Hepatocyte (in vitro differentiated cells): Measurements from ENCODE around the gene AAK1. TPM values are rescaled to one million over a fixed set of nuclear protein-coding genes. Genes with fewer than 3 reads are reported as not detected.
A peak's percentile ranks its signal among the peaks of the same experiment; 100 is the strongest.

Experiments used
- DNase-seq: peaks from one replicate; pipeline ENCODE4 v3.0.0-alpha.2; 2016; ENCODE audit warnings: low spot score
- H2AFZ ChIP-seq: fragments of 200-600 bp; sonication (generic); 2 replicates; pipeline ENCODE4 v1.6.0; 2016; ENCODE audit warnings: antibody characterized with exemption, mild to moderate bottlenecking
- H3K27ac ChIP-seq: fragments of 200-600 bp; sonication (generic); 2 replicates; pipeline ENCODE4 v1.5.1; 2016; ENCODE audit warnings: mild to moderate bottlenecking
- H3K27me3 ChIP-seq: fragments of 200-600 bp; sonication (generic); 2 replicates; pipeline ENCODE4 v1.6.1; 2016
- H3K36me3 ChIP-seq: fragments of 200-600 bp; sonication (generic); replicated peaks from 2 replicates; pipeline ENCODE4 v1.5.1; 2016; ENCODE audit warnings: low read depth; ENCODE audit not compliant: insufficient read depth
- H3K4me1 ChIP-seq: fragments of 200-600 bp; sonication (generic); 2 replicates; pipeline ENCODE4 v1.5.1; 2016; ENCODE audit warnings: mild to moderate bottlenecking, moderate library complexity; ENCODE audit not compliant: insufficient read depth
- H3K4me2 ChIP-seq: fragments of 200-600 bp; sonication (generic); 2 replicates; pipeline ENCODE4 v1.6.0; 2016
- H3K4me3 ChIP-seq: fragments of 200-600 bp; sonication (generic); 2 replicates; pipeline ENCODE4 v1.5.1; 2016; ENCODE audit warnings: mild to moderate bottlenecking
- H3K79me2 ChIP-seq: fragments of 200-600 bp; sonication (generic); 2 replicates; pipeline ENCODE4 v1.6.0; 2017; ENCODE audit warnings: mild to moderate bottlenecking
- H3K9me2 ChIP-seq: fragments of 200-600 bp; sonication (generic); replicated peaks from 2 replicates; pipeline ENCODE4 v1.6.0; 2017; ENCODE audit warnings: mild to moderate bottlenecking; ENCODE audit not compliant: insufficient read depth
- H3K9me3 ChIP-seq: fragments of 200-600 bp; sonication (generic); 2 replicates; pipeline ENCODE4 v1.5.1; 2016; ENCODE audit warnings: low read depth, mild to moderate bottlenecking
- H4K20me1 ChIP-seq: fragments of 200-600 bp; sonication (generic); 2 replicates; pipeline ENCODE4 v1.6.0; 2016; ENCODE audit warnings: mild to moderate bottlenecking; ENCODE audit not compliant: insufficient read depth, poor library complexity, severe bottlenecking
- EZH2 ChIP-seq: fragments of 200-600 bp; sonication (generic); IDR thresholded peaks from 2 replicates; pipeline ENCODE4 v1.6.1; 2016; ENCODE audit warnings: antibody characterized with exemption, mild to moderate bottlenecking, borderline replicate concordance
- EZH2phosphoT487 ChIP-seq: fragments of 200-600 bp; sonication (generic); IDR thresholded peaks from one replicate; pipeline ENCODE4 v1.6.1; 2018; ENCODE audit warnings: antibody characterized with exemption, mild to moderate bottlenecking, low read depth, moderate library complexity; ENCODE audit not compliant: unreplicated experiment, severe bottlenecking
- WGBS: methylation state at CpG from one replicate; pipeline ENCODE4 v1.1.6; 2016; ENCODE audit warnings: low lambda C conversion rate; ENCODE audit errors: missing lambda C conversion rate; 5-methylcytosine and 5-hydroxymethylcytosine counted together
- polyA plus RNA-seq: library from polyadenylated mRNA; unstranded; fragments of >200 nt; fragmentation: Nextera tagmentation; extraction: Ambion mirVana; gene quantifications from 2 replicates; pipeline ENCODE4 v1.2.1, GENCODE V29; 2016
- total RNA-seq: library from RNA; depleted of rRNA; stranded (reverse); fragments of >200 nt; gene quantifications from 2 replicates; pipeline ENCODE4 v1.2.3, GENCODE V29; 2014
- TF ChIP-seq, protein P1 (sequence below): fragments of 200-600 bp; sonication (generic); IDR thresholded peaks from 2 replicates; pipeline ENCODE4 v1.5.1; 2016; ENCODE audit warnings: antibody characterized with exemption, mild to moderate bottlenecking; ENCODE audit not compliant: poor library complexity

AAK1 gene
- total and polyA plus RNA-seq, 2 experiments from 2014 or later = 30.1 to 30.8 TPM

DNA sequence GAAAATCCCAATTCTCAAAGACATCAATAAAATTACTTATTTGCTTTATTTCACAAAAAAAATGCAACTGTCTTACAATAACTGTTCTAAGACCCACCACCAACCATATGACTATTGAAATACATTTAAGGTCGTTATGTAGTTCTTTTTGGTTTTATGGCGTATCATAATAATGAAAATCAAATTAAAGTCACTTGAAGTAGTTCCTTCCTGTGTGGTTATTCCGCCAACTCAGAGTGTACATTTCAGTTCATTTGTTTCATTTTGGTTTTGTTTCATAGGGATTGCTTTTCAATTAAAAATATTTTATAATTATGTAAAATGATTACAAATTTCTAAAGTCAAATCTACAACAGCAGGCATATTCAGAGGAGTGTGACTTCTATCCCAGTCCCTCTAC is 45.9 kb upstream of the AAK1 start:
- Histone ChIP-seq H3K4me1 (peaks cover 3% of the 10 kb centered on the region), H3K36me3 (no peaks in the 10 kb centered on the region), H3K27me3 (no peaks in the 10 kb centered on the region), H3K4me3 (no peak overlapping the region), H3K9me3 (no peaks in the 10 kb centered on the region), H2AFZ (no peak overlapping the region), H4K20me1 (no peaks in the 10 kb centered on the region), H3K27ac (no peak overlapping the region), H3K4me2 (no peak overlapping the region), H3K9me2 (no peaks in the 10 kb centered on the region), H3K79me2 (no peaks in the 10 kb centered on the region)
- no peak for DNase-seq
- TF ChIP-seq, protein P1, sequence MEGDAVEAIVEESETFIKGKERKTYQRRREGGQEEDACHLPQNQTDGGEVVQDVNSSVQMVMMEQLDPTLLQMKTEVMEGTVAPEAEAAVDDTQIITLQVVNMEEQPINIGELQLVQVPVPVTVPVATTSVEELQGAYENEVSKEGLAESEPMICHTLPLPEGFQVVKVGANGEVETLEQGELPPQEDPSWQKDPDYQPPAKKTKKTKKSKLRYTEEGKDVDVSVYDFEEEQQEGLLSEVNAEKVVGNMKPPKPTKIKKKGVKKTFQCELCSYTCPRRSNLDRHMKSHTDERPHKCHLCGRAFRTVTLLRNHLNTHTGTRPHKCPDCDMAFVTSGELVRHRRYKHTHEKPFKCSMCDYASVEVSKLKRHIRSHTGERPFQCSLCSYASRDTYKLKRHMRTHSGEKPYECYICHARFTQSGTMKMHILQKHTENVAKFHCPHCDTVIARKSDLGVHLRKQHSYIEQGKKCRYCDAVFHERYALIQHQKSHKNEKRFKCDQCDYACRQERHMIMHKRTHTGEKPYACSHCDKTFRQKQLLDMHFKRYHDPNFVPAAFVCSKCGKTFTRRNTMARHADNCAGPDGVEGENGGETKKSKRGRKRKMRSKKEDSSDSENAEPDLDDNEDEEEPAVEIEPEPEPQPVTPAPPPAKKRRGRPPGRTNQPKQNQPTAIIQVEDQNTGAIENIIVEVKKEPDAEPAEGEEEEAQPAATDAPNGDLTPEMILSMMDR = no peak
- TF ChIP-seq EZH2phosphoT487 = no peak
- TF ChIP-seq EZH2 = no peak
- WGBS = 97% methylated on average over 3 of the region's 3 CpGs

DNA sequence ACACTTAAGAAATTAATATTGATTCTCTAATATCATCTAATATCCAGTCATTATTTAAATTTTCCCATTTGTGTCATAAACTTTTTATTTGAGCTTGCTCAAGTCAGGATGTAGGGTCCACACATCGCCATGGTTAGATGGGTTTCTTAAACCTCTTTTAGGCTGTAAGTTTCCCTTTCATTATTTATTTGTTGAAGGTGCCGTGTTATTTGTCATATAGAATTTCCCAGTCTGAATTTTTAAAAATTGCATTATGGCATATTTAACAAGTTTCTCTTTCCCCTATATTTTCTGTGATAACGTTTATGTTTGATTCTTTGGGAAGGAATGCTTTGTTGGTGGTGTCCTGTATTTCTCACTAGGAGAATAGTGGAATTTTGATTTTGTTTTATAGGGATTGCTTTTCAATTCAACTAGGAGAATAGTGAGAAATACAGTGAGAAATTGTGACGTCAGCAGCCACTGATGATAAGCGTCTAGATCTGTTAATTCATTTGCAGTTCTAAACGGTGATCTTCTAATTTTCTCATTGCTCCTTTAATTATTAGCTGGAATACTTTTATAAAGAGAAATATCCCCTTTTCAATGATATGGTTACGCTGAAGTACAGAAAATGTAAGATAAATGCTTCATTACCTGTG is 44.6 kb upstream of the AAK1 start:
- Histone ChIP-seq H3K27ac (no peak overlapping the region), H3K4me3 (no peak overlapping the region), H3K4me2 (no peak overlapping the region), H3K4me1 (peaks cover 8% of the 10 kb centered on the region), H4K20me1 (no peaks in the 10 kb centered on the region), H3K9me2 (no peaks in the 10 kb centered on the region), H3K36me3 (no peaks in the 10 kb centered on the region), H3K79me2 (no peaks in the 10 kb centered on the region), H3K9me3 (no peaks in the 10 kb centered on the region), H2AFZ (no peak overlapping the region), H3K27me3 (no peaks in the 10 kb centered on the region)
- WGBS = 88% methylated on average over 7 of the region's 7 CpGs
- DNase-seq = no peak
- TF ChIP-seq, protein P1 = no peak
- TF ChIP-seq EZH2phosphoT487 (no peak), EZH2 (no peak)

DNA sequence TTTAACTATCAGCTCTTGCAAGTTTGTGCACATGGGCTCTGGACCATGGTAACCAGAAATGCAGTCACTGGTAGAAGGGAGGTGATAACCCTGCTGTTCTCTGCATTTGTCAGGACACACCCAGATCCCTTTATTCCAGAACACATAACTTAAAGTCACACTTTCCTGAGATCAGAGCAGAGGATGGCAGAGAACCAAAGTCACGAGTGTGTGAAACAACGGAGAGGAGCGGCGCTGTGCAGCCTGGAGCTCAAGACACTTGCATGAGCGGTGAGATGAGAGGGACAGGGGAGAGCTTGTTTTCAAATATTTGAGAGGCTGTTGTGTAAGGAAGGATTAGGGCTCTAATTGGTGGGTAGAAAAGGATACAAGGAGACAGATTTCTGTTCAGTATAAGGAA is 43.3 kb upstream of the AAK1 start:
- peak overlapping the region; percentile 39 for H3K27ac ChIP-seq
- H3K36me3 ChIP-seq = no peaks in the 10 kb centered on the region
- no peaks in the 10 kb centered on the region for H3K9me3 ChIP-seq
- H3K4me1 ChIP-seq = peaks cover 16% of the 10 kb centered on the region
- no peak overlapping the region for H2AFZ ChIP-seq
- H3K4me3 ChIP-seq = no peak overlapping the region
- no peak overlapping the region for H3K4me2 ChIP-seq
- no peaks in the 10 kb centered on the region for H4K20me1 ChIP-seq
- 80% methylated on average over 5 of the region's 5 CpGs for WGBS
- no peaks in the 10 kb centered on the region for H3K9me2 ChIP-seq
- TF ChIP-seq EZH2phosphoT487 (no peak), EZH2 (no peak)
- TF ChIP-seq, protein P1 = no peak
- peak; percentile 65 for DNase-seq
- no peaks in the 10 kb centered on the region for H3K27me3 ChIP-seq
- H3K79me2 ChIP-seq = no peaks in the 10 kb centered on the region
